ENCODE data around the gene DDB1. TPM values are rescaled to one million over a fixed set of nuclear protein-coding genes. Genes with fewer than 3 reads are reported as not detected.

The DDB1 gene
- total and polyA plus RNA-seq, 2 of the 13 experiments (the other 11 are each of a cell fraction or from before 2014, with no cell fraction given) = 217 to 266 TPM

DNA sequence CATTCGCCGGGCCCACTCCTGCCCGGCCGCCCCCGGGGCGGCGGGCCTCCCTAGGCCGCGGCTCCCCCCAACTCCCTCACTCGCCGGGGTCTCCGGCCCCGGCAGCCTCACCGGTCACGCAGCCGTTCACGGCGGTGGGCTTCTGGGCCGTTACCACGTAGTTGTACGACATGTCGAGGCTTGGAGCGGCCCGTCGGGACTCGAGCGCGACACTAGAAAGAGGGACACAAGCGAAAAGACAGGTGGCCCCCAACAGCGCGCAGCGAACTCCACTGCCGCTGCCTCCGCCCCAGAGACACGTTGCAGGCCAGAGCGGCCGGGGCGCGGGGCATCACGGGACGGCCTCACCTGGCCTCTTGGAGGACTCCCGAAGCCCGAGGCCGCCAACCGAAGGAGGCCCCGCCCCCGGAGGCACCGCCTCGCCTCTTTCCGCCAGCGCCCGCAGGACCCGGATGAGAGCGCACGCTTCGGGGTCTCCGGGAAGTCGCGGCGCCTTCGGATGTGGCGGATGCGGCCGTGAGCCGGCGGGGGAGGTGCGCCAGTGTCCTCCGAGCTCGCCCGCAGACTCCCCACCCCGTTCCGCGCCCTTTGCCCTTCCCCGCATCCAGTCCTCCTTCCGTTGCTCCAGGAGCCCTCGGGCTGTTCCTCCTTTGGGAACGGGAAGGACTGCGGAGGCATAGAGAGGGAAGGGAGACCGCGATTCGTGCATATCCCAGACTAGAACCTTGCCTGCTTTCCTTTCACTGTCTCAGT, at the start of gene DDB1, which contains the start of gene TKFC (continued):
- TF ChIP-seq, protein P1, sequence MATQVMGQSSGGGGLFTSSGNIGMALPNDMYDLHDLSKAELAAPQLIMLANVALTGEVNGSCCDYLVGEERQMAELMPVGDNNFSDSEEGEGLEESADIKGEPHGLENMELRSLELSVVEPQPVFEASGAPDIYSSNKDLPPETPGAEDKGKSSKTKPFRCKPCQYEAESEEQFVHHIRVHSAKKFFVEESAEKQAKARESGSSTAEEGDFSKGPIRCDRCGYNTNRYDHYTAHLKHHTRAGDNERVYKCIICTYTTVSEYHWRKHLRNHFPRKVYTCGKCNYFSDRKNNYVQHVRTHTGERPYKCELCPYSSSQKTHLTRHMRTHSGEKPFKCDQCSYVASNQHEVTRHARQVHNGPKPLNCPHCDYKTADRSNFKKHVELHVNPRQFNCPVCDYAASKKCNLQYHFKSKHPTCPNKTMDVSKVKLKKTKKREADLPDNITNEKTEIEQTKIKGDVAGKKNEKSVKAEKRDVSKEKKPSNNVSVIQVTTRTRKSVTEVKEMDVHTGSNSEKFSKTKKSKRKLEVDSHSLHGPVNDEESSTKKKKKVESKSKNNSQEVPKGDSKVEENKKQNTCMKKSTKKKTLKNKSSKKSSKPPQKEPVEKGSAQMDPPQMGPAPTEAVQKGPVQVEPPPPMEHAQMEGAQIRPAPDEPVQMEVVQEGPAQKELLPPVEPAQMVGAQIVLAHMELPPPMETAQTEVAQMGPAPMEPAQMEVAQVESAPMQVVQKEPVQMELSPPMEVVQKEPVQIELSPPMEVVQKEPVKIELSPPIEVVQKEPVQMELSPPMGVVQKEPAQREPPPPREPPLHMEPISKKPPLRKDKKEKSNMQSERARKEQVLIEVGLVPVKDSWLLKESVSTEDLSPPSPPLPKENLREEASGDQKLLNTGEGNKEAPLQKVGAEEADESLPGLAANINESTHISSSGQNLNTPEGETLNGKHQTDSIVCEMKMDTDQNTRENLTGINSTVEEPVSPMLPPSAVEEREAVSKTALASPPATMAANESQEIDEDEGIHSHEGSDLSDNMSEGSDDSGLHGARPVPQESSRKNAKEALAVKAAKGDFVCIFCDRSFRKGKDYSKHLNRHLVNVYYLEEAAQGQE (IDR thresholded peaks at IDR 0.05; ENCODE audit: borderline replicate concordance in 1 of 2, low read depth in 1 of 2, low read length in 2 of 2) = peak in 1 of 2 experiments; percentile 10; a peak in 1 of 4 replicates
- TF ChIP-seq SOX5 (CRISPR knock-in tag; IDR thresholded peaks at IDR 0.05; ENCODE audit: borderline replicate concordance) = 0 out of 2 replicates have a peak, but pooled peaks have one; percentile 15
- TF ChIP-seq GTF2F1 (IDR thresholded peaks at IDR 0.05; ENCODE audit: low read length) = 0 out of 2 replicates have a peak, but pooled peaks have one; percentile 62
- TF ChIP-seq NFE2L1 (CRISPR knock-in tag; IDR thresholded peaks at IDR 0.05; ENCODE audit: borderline replicate concordance) = no peak
- peak; percentile 89; the same call in 1 of the 2 replicates for TF ChIP-seq PAX8 (CRISPR knock-in tag; IDR thresholded peaks at IDR 0.05; ENCODE audit: borderline replicate concordance)
- TF ChIP-seq ZEB1 (IDR thresholded peaks at IDR 0.05; ENCODE audit: insufficient replicate concordance, low read depth) = no peak
- TF ChIP-seq SRSF4 (IDR thresholded peaks at IDR 0.05; ENCODE audit: low read depth, low read length, poor library complexity, severe bottlenecking) = no peak
- TF ChIP-seq ZNF660 (CRISPR knock-in tag; IDR thresholded peaks at IDR 0.05; ENCODE audit: borderline replicate concordance, low read depth) = no peak
- TF ChIP-seq MAZ (IDR thresholded peaks at IDR 0.05; ENCODE audit: borderline replicate concordance, low read depth, low read length) = peak; percentile 27; the same call in 1 of the 2 replicates
- peak; percentile 29; the same call in 1 of the 2 replicates for TF ChIP-seq MAZ (CRISPR knock-in tag; IDR thresholded peaks at IDR 0.05; ENCODE audit: low read depth)
- peak; percentile 45; the same call in 1 of the 2 replicates for TF ChIP-seq PPARG (CRISPR knock-in tag; conservative IDR thresholded peaks at IDR 0.05)
- peak; percentile 78 for TF ChIP-seq KAT7 (CRISPR knock-in tag; IDR thresholded peaks at IDR 0.05; ENCODE audit: borderline replicate concordance)
- peak; percentile 3; the same call in 1 of the 2 replicates for TF ChIP-seq HNF4A (CRISPR knock-in tag; IDR thresholded peaks at IDR 0.05)
- peak; percentile 77 for TF ChIP-seq MED13 (CRISPR knock-in tag; IDR thresholded peaks at IDR 0.05)
- no peak for TF ChIP-seq ZNF335 (CRISPR knock-in tag; IDR thresholded peaks at IDR 0.05)
- peak; percentile 73; the same call in 1 of the 2 replicates for TF ChIP-seq EEA1 (CRISPR knock-in tag; IDR thresholded peaks at IDR 0.05; ENCODE audit: borderline replicate concordance)
- TF ChIP-seq ZNF501 (CRISPR knock-in tag; IDR thresholded peaks at IDR 0.05) = peak; percentile 24; the same call in 1 of the 2 replicates
- peak; percentile 49; the same call in 1 of the 2 replicates for TF ChIP-seq BCL6 (CRISPR knock-in tag; IDR thresholded peaks at IDR 0.05)
- 0 out of 2 replicates have a peak, but pooled peaks have one; percentile 40 for TF ChIP-seq ZNF354B (CRISPR knock-in tag; IDR thresholded peaks at IDR 0.05)
- 0 out of 2 replicates have a peak, but pooled peaks have one; percentile 74 for TF ChIP-seq ZBTB8A (CRISPR knock-in tag; IDR thresholded peaks at IDR 0.05; ENCODE audit: borderline replicate concordance, low read depth)
- TF ChIP-seq KAT8 (CRISPR knock-in tag; IDR thresholded peaks at IDR 0.05) = peak; percentile 94
- TF ChIP-seq HOXD1 (CRISPR knock-in tag; IDR thresholded peaks at IDR 0.05) = no peak
- TF ChIP-seq, protein P2, sequence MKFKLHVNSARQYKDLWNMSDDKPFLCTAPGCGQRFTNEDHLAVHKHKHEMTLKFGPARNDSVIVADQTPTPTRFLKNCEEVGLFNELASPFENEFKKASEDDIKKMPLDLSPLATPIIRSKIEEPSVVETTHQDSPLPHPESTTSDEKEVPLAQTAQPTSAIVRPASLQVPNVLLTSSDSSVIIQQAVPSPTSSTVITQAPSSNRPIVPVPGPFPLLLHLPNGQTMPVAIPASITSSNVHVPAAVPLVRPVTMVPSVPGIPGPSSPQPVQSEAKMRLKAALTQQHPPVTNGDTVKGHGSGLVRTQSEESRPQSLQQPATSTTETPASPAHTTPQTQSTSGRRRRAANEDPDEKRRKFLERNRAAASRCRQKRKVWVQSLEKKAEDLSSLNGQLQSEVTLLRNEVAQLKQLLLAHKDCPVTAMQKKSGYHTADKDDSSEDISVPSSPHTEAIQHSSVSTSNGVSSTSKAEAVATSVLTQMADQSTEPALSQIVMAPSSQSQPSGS (CRISPR knock-in tag; IDR thresholded peaks at IDR 0.05) = no peak; the same call in 1 of the 2 replicates
- TF ChIP-seq HNF4G (IDR thresholded peaks at IDR 0.05; ENCODE audit: borderline replicate concordance, low read depth, low read length) = no peak
- no peak for TF ChIP-seq HNF4G (CRISPR knock-in tag; IDR thresholded peaks at IDR 0.05; ENCODE audit: borderline replicate concordance, low read depth)
